HEK293T (cell line): ENCODE results near the gene SIGLEC9.
"Not testable (repeated sequence)": the region's sequence is repeated elsewhere in the genome, so short reads cannot be mapped to it uniquely, and the experiment has no call there.

Source experiments
- CTCF ChIA-PET: fragments of 350-600 bp; formaldehyde crosslinking; extraction: SDS; loops from one replicate; lab custom pipeline; 2021; ENCODE audit warnings: antibody characterized with exemption, inconsistent platforms; lab: Yijun Ruan, JAX
- POLR2A ChIA-PET: fragments of 350-600 bp; formaldehyde crosslinking; extraction: SDS; loops from one replicate; lab custom pipeline; 2020; ENCODE audit warnings: antibody characterized with exemption, inconsistent platforms; lab: Yijun Ruan, JAX
- DNase-seq: peaks from one replicate; pipeline ENCODE4 v3.0.0; 2012; ENCODE audit warnings: mixed read lengths; ENCODE audit errors: extremely low spot score
- ARNT ChIP-seq: fragments of 450-650 bp; IDR thresholded peaks from 2 replicates; pipeline ENCODE4 v1.6.1; 2017; ENCODE audit warnings: mild to moderate bottlenecking
- BHLHE40 ChIP-seq: fragments of 450-650 bp; IDR thresholded peaks from 2 replicates; pipeline ENCODE4 v1.6.1; 2016; ENCODE audit warnings: mild to moderate bottlenecking, moderate library complexity, borderline replicate concordance
- CTBP1 ChIP-seq: fragments of 450-650 bp; IDR thresholded peaks from 2 replicates; pipeline ENCODE4 v1.6.1; 2016; ENCODE audit warnings: borderline replicate concordance
- ELF4 ChIP-seq: fragments of 450-650 bp; IDR thresholded peaks from 2 replicates; pipeline ENCODE4 v1.6.1; 2017; ENCODE audit warnings: antibody characterized with exemption
- FOXA1 ChIP-seq: fragments of 450-650 bp; IDR thresholded peaks from 2 replicates; pipeline ENCODE4 v1.6.1; 2016; ENCODE audit warnings: mild to moderate bottlenecking
- FOXK2 ChIP-seq: fragments of 450-650 bp; IDR thresholded peaks from 2 replicates; pipeline ENCODE4 v1.6.1; 2016; ENCODE audit warnings: mild to moderate bottlenecking
- FOXM1 ChIP-seq: fragments of 450-650 bp; IDR thresholded peaks from 2 replicates; pipeline ENCODE4 v1.6.1; 2017; ENCODE audit warnings: mild to moderate bottlenecking, borderline replicate concordance
- HDGF ChIP-seq: fragments of 450-650 bp; IDR thresholded peaks from 2 replicates; pipeline ENCODE4 v1.6.1; 2017; ENCODE audit warnings: antibody characterized with exemption, borderline replicate concordance
- L3MBTL2 ChIP-seq: fragments of 450-650 bp; conservative IDR thresholded peaks from 2 replicates; pipeline ENCODE4 v1.6.1; 2016; ENCODE audit warnings: mild to moderate bottlenecking
- LEF1 ChIP-seq: fragments of 450-650 bp; IDR thresholded peaks from 2 replicates; pipeline ENCODE4 v1.6.1; 2017; ENCODE audit warnings: mild to moderate bottlenecking, borderline replicate concordance
- NFRKB ChIP-seq: fragments of 450-650 bp; IDR thresholded peaks from 2 replicates; pipeline ENCODE4 v1.6.1; 2016; ENCODE audit warnings: mild to moderate bottlenecking, moderate library complexity
- PKNOX1 ChIP-seq: fragments of 450-650 bp; IDR thresholded peaks from 2 replicates; pipeline ENCODE4 v1.6.1; 2016
- SP1 ChIP-seq: fragments of 450-650 bp; IDR thresholded peaks from 2 replicates; pipeline ENCODE4 v1.6.1; 2017
- SUZ12 ChIP-seq: fragments of 450-650 bp; IDR thresholded peaks from 2 replicates; pipeline ENCODE4 v1.6.1; 2016; ENCODE audit warnings: mild to moderate bottlenecking
- TARDBP ChIP-seq: fragments of 450-650 bp; IDR thresholded peaks from 2 replicates; pipeline ENCODE4 v1.6.1; 2016
- ZNF384 ChIP-seq: fragments of 450-650 bp; IDR thresholded peaks from 2 replicates; pipeline ENCODE4 v1.6.1; 2016

The SIGLEC9 gene

GRCh38 chr19:51163257-51163656 is 38.6 kb downstream of the SIGLEC9 start:
- ChIA-PET POLR2A (no interaction called here), CTCF (no interaction called here)
- TF ChIP-seq FOXK2 (no peak), BHLHE40 (no peak), SP1 (no peak), NFRKB (no peak), PKNOX1 (no peak), FOXA1 (no peak), LEF1 (no peak), HDGF (no peak), FOXM1 (no peak), ARNT (no peak), CTBP1 (no peak), ZNF384 (no peak), L3MBTL2 (no peak), SUZ12 (no peak), TARDBP (no peak), ELF4 (no peak)
- DNase-seq, result no peak

- ChIA-PET POLR2A (no interaction called here), CTCF (no interaction called here)
- DNase-seq, result no peak
- TF ChIP-seq ZNF384 (no peak), FOXK2 (no peak)
Measured at GRCh38 chr19:51164215-51164614, 39.5 kb downstream of the SIGLEC9 start.

- DNase-seq, result no peak
- ChIA-PET POLR2A (no interaction called here), CTCF (no interaction called here)
- no peak for TF ChIP-seq ARNT
- no peak for TF ChIP-seq BHLHE40
- no peak for TF ChIP-seq FOXA1
- no peak for TF ChIP-seq SUZ12
- TF ChIP-seq NFRKB, result no peak
- TF ChIP-seq HDGF, result no peak
- TF ChIP-seq LEF1, result no peak
- no peak for TF ChIP-seq L3MBTL2
- TF ChIP-seq FOXM1, result no peak
- TF ChIP-seq ELF4, result no peak
- TF ChIP-seq FOXK2, result no peak
- TF ChIP-seq SP1, result no peak
- no peak for TF ChIP-seq PKNOX1
- TF ChIP-seq CTBP1, result no peak
- TF ChIP-seq ZNF384, result no peak
- TF ChIP-seq TARDBP, result no peak
Measured at GRCh38 chr19:51166846-51167490, 42.3 kb downstream of the SIGLEC9 start.

GRCh38 chr19:51168564-51169282 is 44.0 kb downstream of the SIGLEC9 start:
- DNase-seq, result no peak
- ChIA-PET POLR2A (no interaction called here), CTCF (interaction anchor here (0.9 kb wide), 1 partner anchor 11 kb away, joined by 3 read pairs; no protein-coding TSS in a partner anchor)
- TF ChIP-seq HDGF, result no peak
- no peak for TF ChIP-seq NFRKB
- TF ChIP-seq ARNT, result no peak
- TF ChIP-seq FOXM1, result no peak
- TF ChIP-seq TARDBP, result no peak
- no peak for TF ChIP-seq FOXK2

- CTCF ChIA-PET, result not testable (repeated sequence)
Measured at GRCh38 chr19:51169283-51169918, 44.7 kb downstream of the SIGLEC9 start.

GRCh38 chr19:51172223-51172622 is 47.5 kb downstream of the SIGLEC9 start:
- no peak for DNase-seq
- TF ChIP-seq SP1 (no peak), ARNT (no peak), FOXA1 (no peak), ZNF384 (no peak), BHLHE40 (no peak), PKNOX1 (no peak), LEF1 (no peak), FOXM1 (no peak), L3MBTL2 (no peak), TARDBP (no peak), SUZ12 (no peak), HDGF (no peak), NFRKB (no peak), CTBP1 (no peak), ELF4 (no peak), FOXK2 (no peak)
- ChIA-PET CTCF (no interaction called here), POLR2A (no interaction called here)

More at GRCh38 chr19:51169283-51169918, 44.7 kb downstream of the SIGLEC9 start:
- DNase-seq, POLR2A ChIA-PET: not testable (repeated sequence)
